ENCODE measurements around the gene NUP42.

NUP42 gene

GRCh38 chr7:23237000-23237399 lies 55.2 kb downstream of the NUP42 start:
- no peak for DNase-seq

- DNase-seq = no peak
These were observed 57.3 kb downstream of the NUP42 start for GRCh38 chr7:23238983-23239652.

- DNase-seq = no peak
These were observed 57.9 kb downstream of the NUP42 start for GRCh38 chr7:23239698-23240097.

GRCh38 chr7:23242321-23242720 lies 60.5 kb downstream of the NUP42 start:
- DNase-seq = no peak

GRCh38 chr7:23242935-23243334 lies 61.1 kb downstream of the NUP42 start:
- DNase-seq = no peak

GRCh38 chr7:23246555-23246954 lies 64.7 kb downstream of the NUP42 start, which contains the start of gene GPNMB:
Gene GPNMB, plus strand, starts transcription at chr7:23246775. Its CDS starts 83 bp downstream, at chr7:23246858.
- DNase-seq = no peak

- no peak for DNase-seq
These were observed 65.3 kb downstream of the NUP42 start for GRCh38 chr7:23247046-23247602.

- DNase-seq = no peak
These were observed 65.9 kb downstream of the NUP42 start for GRCh38 chr7:23247603-23248335.

GRCh38 chr7:23249486-23249885 lies 67.6 kb downstream of the NUP42 start:
- DNase-seq = no peak
